GM18868 (cell line): ENCODE results near the gene GSTA4.
"Not testable (repeated sequence)": the region's sequence is repeated elsewhere in the genome, so short reads cannot be mapped to it uniquely, and the experiment has no call there.

Experiments used
- ATAC-seq: cut with Tn5 transposase; IDR thresholded peaks from one replicate; pipeline ENCODE4 v1.9.1; 2021; ENCODE audit warnings: mild to moderate bottlenecking, moderate library complexity; ENCODE audit not compliant: unreplicated experiment

The GSTA4 gene

GRCh38 chr6:52976591-52977035 is 18.5 kb downstream of the GSTA4 start:
- ATAC-seq: peak; percentile 83

DNA sequence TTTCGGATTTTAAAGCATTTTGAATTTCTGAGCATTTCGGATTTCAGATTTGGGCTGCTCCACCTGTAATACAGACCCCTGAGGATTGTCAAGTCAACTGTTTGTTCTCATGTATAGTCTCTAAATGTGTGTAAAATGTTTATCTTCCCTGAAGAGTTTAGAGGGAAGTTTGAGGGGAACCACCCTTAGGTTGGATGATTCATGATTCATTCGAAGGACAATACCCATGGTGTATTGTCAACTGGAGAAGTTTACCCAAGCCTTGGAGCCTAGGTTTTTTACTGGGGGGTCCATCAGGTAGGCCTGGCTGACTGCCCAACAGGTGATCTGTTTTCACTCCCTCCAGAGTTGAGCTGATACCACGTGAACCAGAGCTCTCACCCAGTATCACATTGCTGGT is 18.9 kb downstream of the GSTA4 start:
- peak; percentile 22 for ATAC-seq

GRCh38 chr6:52975580-52975979 is 19.5 kb downstream of the GSTA4 start:
- no peak for ATAC-seq

DNA sequence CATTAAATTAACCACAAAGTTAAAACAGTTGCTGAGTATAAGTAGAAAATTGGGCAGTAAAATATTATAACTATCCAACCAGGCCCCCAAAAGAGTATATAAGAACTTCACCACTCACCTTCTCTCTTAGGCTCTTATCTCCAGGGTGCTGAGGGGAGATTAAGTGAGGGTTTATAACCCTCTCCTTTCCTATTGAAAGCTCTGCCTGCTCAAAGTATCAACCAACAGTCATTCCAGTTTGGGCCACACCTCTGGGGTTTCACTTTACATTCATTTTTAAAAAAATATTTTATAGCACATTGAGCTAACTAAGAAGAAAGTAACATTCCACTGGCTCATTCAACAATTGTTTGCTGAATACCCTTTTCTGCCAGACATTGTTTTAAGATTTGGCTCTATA is 22.1 kb downstream of the GSTA4 start:
- no peak for ATAC-seq

DNA sequence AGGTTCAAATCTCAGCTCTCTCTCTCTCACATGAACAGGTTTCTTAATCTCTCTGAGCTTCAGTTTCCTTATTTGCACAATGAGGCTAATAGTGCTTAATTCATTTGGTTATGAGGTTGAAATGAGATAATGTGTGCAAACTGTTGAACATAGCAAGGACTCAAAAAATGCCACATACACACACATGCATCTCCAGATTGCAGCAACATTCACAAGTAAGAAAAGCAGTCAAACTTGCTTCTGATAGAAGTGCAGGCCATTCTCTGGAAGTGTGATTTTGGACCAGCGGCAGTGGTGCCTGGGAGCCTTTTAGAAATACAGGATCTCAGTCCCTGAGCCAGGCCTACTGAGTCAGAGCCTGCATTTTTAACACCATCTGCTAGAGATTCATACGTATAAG is 25.7 kb downstream of the GSTA4 start:
- ATAC-seq: no peak

DNA sequence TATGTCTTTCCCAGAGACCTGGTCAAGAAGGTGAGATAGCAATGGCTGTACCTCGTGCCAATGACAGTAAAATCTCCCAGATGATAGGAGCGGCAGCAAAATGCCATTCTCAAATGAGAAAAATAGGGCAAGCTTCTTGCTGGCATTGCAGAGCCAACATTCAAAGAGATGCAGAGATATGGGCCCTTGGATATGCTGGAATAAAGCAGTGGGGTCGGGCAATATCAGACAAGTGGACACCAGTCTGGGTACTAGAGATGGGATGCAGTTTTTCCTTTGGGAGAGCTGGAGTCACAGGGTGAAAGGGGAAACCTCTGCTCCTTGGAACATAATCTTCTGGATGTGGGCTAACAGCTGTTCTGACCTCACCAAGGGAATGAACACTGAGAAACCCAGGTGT is 29.0 kb downstream of the GSTA4 start:
- ATAC-seq: no peak

DNA sequence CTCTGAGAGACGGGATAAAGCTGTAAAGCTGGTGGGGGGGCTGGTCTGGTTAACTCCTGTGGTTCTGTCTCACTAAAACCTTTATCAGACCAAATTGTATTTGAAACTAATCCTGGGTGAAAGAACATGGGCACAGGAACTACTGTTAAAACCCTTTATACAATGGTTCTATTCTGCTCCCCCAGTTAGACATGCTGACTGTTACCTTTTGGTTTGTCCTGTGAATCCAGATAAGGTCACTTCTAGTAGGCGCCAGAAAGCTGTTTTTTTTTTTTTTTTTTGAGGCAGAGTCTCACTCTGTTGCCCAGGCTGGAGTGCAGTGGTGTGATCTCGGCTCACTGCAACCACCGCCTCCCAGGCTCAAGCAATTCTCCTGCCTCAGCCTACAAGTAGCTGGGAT is 29.7 kb downstream of the GSTA4 start:
- no peak for ATAC-seq

GRCh38 chr6:52964318-52964717 is 30.8 kb downstream of the GSTA4 start:
- ATAC-seq: no peak

DNA sequence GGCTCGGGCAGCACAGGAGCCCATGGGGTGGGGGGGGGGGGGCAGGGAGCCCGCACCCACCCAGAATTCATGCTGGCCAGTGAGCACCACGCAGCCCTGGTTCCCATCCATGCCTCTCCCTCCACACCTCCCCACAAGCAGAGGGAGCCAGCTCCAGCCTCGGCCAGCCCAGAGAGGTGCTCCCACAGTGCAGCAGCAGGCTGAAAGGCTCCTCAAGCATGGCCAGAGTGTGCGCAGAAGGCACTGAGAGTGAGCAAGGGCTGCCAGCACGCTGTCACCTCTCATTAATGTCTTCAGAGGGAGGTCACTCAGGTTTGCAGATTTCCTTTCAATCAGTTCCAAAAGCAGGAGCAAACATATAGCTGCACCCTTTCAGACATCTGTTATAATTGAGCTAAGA is 32.4 kb downstream of the GSTA4 start:
- ATAC-seq: no peak

DNA sequence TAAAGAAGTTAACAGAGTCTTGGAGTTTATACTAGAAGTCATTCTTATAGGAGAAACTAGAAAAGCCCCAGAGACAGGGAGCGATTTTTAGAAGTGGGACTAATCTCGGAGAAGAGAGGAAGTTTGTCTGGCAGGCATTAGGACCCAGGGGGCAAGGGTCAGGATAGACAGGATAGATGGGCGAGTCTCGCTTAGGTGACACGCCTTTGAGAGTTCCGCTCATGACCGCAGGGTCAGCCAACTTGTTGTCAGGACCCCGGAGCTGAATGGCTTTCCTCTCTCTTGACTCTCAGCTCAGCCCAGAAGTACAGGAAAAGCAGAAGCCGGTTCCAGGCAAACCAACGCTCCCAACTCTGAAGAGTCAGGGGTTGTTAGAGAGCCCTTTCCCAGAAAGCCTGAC is 34.1 kb downstream of the GSTA4 start:
- ATAC-seq: not testable (repeated sequence)

DNA sequence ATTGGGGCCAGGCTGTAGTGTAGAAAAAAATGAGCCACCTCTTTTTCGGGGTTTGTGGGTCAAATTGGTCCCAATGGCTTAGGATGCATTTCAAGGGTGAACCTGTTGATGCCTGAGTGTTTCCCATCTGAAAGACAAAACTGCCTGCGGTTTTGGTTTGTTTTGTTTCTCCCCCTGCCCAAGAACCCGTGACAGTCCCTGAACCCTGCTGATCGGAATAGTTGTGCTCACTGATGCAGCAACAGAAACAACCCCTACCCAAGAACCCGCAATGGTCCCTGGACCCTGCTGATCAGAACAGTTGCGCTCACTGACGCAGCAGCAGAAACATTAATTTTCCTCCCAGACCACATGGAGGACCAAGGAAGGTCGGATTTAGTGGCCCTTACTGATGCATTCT is 34.9 kb downstream of the GSTA4 start:
- ATAC-seq: not testable (repeated sequence)

DNA sequence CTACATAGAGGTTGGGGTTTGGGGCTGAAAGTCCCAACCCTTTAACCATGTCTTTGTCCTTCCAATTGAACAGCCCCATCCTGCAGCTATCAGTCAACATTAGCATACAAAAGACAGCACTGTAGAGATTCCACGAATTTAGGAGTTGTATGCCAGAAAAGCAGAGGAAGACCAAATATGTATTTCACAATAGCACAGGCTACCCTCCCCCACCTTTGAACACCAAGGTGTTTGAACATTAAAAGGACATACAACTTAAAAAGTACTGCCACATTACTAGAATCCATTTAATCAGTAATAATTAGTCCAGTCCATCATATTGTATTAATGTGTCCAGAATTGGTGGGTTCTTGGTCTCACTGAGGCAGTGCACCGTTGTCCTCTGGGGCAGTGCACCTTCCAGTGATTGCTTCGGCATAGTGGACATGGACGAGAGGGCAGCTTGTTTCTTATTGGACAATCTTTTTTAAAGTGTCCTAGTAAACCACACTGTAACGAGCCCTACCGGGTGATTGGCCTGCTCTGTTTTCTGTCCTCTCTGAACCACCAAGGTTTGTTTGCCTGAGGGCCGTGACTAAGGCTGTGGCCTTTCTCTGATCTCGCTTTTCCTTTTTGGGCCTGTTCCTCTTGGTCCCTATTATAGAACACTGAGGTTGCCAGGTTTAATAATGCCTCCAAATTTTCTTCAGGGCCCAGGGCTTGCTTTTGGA is 36.4 kb downstream of the GSTA4 start:
- ATAC-seq: no peak

- ATAC-seq: no peak
Observed at GRCh38 chr6:52955871-52956270, 39.2 kb downstream of the GSTA4 start.

DNA sequence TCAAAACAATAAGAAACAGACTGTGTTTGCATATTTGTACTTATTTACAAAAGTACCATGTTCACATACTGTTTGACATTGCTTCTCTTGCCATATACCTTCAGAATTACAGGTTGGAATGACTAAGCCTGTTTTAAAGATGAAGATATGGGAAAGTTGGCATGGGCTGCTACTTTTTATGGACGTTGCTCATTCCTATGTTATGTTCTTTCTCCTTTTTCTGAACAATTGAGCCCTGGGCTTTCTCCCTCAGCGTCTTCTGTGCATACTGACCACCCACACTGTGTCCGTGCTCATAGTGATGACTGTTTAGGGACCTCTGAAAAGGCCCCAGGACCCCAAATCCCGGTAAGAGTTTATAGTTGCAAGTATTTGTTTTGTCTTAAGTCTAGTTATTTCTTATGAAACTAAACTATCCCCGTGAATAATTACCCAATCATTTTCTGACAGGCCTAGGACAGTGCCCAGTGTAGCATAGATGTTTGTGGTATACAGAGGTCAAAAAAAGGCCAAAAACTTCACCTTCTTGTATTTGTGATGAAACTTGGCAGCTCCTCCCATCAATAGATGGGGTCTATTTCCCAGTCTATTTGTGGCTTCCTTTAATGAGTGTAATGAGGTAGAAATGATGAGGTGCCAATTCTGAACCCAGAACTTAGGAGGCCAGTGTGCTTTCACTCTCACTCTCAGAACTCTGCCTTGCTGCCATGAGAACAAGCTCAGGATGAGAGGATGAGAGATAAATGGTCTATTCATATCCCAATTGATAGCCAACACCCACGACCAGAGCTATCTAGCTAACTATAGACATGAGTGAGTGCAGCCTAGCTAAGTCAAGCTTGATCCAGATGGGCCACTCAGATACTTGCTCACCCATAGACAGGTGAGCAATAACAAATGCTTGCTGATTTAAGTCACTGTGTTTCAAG is 40.9 kb downstream of the GSTA4 start:
- ATAC-seq: no peak

DNA sequence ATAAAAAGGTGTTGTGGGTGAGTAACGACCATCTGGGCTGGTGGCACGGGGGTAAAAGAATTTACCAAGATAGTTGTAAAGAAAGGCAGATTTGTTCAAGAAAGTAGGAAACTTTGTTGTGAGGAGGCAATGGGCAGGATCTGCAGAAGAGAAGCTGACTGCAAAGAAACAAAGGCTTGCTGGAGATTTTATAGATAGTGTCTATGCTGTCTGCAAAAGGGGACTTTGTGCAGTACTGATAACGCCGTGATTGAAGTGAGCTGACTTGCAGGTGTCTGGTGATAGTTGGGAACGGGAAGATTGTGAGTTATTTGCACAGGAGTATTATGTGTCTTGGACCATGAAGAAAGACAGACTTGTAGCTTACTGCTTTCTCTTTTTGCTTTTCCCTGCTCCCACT is 48.8 kb downstream of the GSTA4 start:
- ATAC-seq: no peak

DNA sequence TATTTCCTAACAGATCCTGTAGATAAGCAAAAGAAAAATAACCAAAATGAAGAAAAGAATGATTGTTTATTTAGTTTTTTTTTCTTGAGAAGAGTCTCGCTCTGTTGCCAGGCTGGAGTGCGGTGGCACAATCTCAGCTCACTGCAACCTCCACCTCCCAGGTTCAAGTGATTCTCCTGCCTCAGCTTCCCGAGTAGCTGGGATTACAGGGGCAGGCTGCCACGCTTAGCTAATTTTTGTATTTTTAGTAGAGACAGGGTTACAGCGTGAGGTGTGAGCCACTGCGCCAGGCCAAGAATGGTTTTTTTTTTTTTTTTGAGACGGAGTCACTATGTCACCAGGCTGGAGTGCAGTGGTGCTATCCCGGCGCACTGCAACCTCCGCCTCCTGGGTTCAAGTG is 52.3 kb downstream of the GSTA4 start:
- ATAC-seq: not testable (repeated sequence)

- no peak for ATAC-seq
Observed at GRCh38 chr6:52942221-52942620, 52.9 kb downstream of the GSTA4 start.

DNA sequence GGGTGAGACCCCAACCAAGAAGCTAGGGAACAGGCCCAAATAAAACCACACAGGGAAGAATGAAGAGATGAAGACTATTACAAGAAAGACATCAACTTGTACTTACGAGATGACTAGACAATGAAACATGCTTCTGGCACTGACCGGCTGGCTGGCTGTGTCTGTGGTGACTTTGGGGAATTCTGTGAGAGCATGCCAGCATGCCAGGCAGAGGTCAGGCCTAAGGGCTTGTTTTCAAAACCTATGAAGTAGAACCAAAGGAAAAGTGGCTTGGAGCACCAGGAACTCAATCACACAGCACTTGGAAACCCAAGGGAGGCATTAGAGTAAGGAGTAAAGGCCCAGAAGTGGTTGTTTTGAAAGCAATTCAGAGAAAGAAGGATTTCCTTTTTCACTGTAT is 57.2 kb downstream of the GSTA4 start:
- ATAC-seq: no peak

DNA sequence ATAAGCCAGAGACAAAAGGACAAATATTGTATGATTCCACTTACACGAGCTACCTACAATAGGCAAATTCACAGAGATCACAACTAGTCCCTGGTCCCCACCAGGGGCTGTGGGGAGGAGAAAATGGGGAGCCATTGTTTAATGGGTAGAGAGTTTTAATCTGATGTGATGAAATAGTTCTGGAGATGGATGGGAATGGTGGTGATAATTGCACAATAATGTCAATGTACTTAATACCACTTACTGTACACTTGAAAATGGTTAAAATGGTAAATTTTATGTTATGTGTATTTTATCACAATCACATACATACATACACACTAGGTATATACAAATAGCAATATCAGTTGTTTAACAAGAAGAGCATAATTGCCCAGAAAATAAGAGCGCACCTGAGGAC is 61.3 kb downstream of the GSTA4 start:
- no peak for ATAC-seq

DNA sequence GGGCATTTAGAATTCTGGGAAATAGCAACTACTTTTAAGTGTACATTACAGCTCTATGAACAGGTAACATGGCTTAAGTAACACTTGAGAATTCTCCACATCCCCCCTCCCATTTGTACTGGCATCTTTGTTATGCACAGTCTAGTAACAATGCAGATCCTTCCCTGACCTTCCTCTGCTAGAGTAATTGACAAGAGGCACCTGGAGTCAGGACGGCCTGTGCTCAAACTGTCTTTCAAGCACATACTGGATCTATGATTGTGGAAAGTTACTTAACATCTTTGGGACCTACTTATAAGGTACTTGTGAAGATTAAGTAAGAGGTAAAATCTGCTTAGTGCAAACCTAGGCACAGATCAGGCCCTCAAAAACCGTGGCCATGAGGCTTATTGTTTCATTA is 63.7 kb downstream of the GSTA4 start:
- ATAC-seq: no peak

GRCh38 chr6:52929321-52930164 is 65.5 kb downstream of the GSTA4 start:
- no peak for ATAC-seq
